GM12878 (cell line): ENCODE measurements around the gene DTNBP1. TPM values are rescaled to one million over a fixed set of nuclear protein-coding genes. Genes with fewer than 3 reads are reported as not detected.

Experiments used
- ATAC-seq: fragments of 200-7000 bp; cut with Tn5 transposase; 3 replicates; pipeline ENCODE4 v1.9.1; 2020; ENCODE audit warnings: mild to moderate bottlenecking, moderate library complexity
- BruUV-seq: library from RNA; stranded (reverse); fragments of 400-500 nt; replicated peaks from 2 replicates; lab custom pipeline; 2021; lab: Mats Ljungman, UMichigan
- CTCF ChIA-PET: fragments of 300-600 bp; sonication (Branson Sonifier 250); formaldehyde crosslinking; extraction: SDS; loops from one replicate; lab custom pipeline; 2021; ENCODE audit warnings: inconsistent platforms; lab: Yijun Ruan, JAX
- POLR2A ChIA-PET: fragments of 350-600 bp; formaldehyde crosslinking; extraction: SDS; loops from one replicate; lab custom pipeline; 2021; ENCODE audit warnings: inconsistent platforms; lab: Charles Lee
- RAD21 ChIA-PET: fragments of 300-600 bp; sonication (Branson Sonifier 250); formaldehyde crosslinking; loops from one replicate; lab custom pipeline; 2023; ENCODE audit warnings: antibody characterized with exemption; ENCODE audit not compliant: unreplicated experiment; lab: Charles Lee
- SMC1A ChIA-PET: fragments of 300-600 bp; sonication (Branson Sonifier 250); formaldehyde crosslinking; loops from one replicate; lab custom pipeline; 2023; ENCODE audit not compliant: unreplicated experiment, uncharacterized antibody; lab: Charles Lee
- DNase-seq: peaks from one replicate; pipeline ENCODE4 v3.0.0-alpha.2; 2011; ENCODE audit warnings: low read depth, low spot score
- FAIRE-seq: peaks from 3 replicates; lab custom pipeline; 2011; peaks lifted over from hg19 to GRCh38; lab: Jason Lieb, UNC
- H2AFZ ChIP-seq: 2 replicates; pipeline ENCODE4 v1.6.0; 2011; ENCODE audit warnings: low read depth, low read length, control low read depth; ENCODE audit not compliant: control insufficient read depth
- H3K27ac ChIP-seq: 2 replicates; pipeline ENCODE4 v1.5.1; 2011; ENCODE audit warnings: control low read depth; ENCODE audit not compliant: control insufficient read depth, insufficient read depth
- H3K27me3 ChIP-seq, 2 experiments: replicated peaks in 1 of 2; 2 replicates each; pipeline versions ENCODE4 v1.6.0 to v1.6.1; 2011; ENCODE audit warnings: low read length in 1 of 2; ENCODE audit not compliant: control insufficient read depth in 2 of 2, insufficient read depth in 2 of 2
- H3K36me3 ChIP-seq, 2 experiments: 2 replicates each; pipeline ENCODE4 v1.5.1; 2011; ENCODE audit warnings: low read length in 1 of 2; ENCODE audit not compliant: control insufficient read depth in 2 of 2, insufficient read depth in 2 of 2
- H3K4me1 ChIP-seq: 2 replicates; pipeline ENCODE4 v1.6.1; 2011; ENCODE audit warnings: mild to moderate bottlenecking, low read length, moderate library complexity, mixed read lengths; ENCODE audit not compliant: control insufficient read depth, insufficient read depth
- H3K4me2 ChIP-seq: 2 replicates; pipeline ENCODE4 v1.6.0; 2011; ENCODE audit warnings: control low read depth; ENCODE audit not compliant: control insufficient read depth, insufficient read depth
- H3K4me3 ChIP-seq: fragments of 200-600 bp; sonication (generic); 2 replicates; pipeline ENCODE4 v1.5.1; 2016
- H3K79me2 ChIP-seq: 2 replicates; pipeline ENCODE4 v1.6.0; 2011; ENCODE audit warnings: low read length; ENCODE audit not compliant: control insufficient read depth, insufficient read depth
- H3K9ac ChIP-seq: 2 replicates; pipeline ENCODE4 v1.8.0; 2011; ENCODE audit warnings: low read length, control low read depth, mixed read lengths; ENCODE audit not compliant: control insufficient read depth, insufficient read depth
- H3K9me3 ChIP-seq: replicated peaks from 3 replicates; pipeline ENCODE4 v1.5.1; 2011; ENCODE audit warnings: mild to moderate bottlenecking, low read length; ENCODE audit not compliant: control insufficient read depth, insufficient read depth
- H4K20me1 ChIP-seq: 2 replicates; pipeline ENCODE4 v1.6.0; 2011; ENCODE audit not compliant: control insufficient read depth, insufficient read depth
- BCL11A ChIP-seq: IDR thresholded peaks from 2 replicates; pipeline ENCODE4 v1.6.1; 2011; ENCODE audit warnings: low read depth, low read length
- HDGF ChIP-seq: fragments of 450-650 bp; IDR thresholded peaks from 2 replicates; pipeline ENCODE4 v1.6.1; 2016; ENCODE audit warnings: antibody characterized with exemption
- IKZF2 ChIP-seq, 2 experiments: fragments of 450-650 bp; IDR thresholded peaks; 2 replicates each; pipeline ENCODE4 v1.6.1; 2017; ENCODE audit warnings: mild to moderate bottlenecking in 2 of 2, moderate library complexity in 2 of 2
- IRF5 ChIP-seq: fragments of 450-650 bp; IDR thresholded peaks from 2 replicates; pipeline ENCODE4 v1.6.1; 2017; ENCODE audit warnings: borderline replicate concordance
- MAX ChIP-seq: IDR thresholded peaks from 2 replicates; pipeline ENCODE4 v1.6.1; 2012; ENCODE audit warnings: low read depth, low read length, improper control_type of control experiment
- MYC ChIP-seq: IDR thresholded peaks from 2 replicates; pipeline ENCODE4 v1.6.1; 2011; ENCODE audit warnings: mild to moderate bottlenecking, low read length, moderate library complexity, inconsistent platforms; ENCODE audit not compliant: insufficient read depth, insufficient replicate concordance, insufficient read length, severe bottlenecking
- NFYB ChIP-seq: IDR thresholded peaks from 2 replicates; pipeline ENCODE4 v1.6.1; 2011; ENCODE audit warnings: low read depth, mild to moderate bottlenecking, low read length, improper control_type of control experiment, moderate library complexity; ENCODE audit not compliant: insufficient read depth
- PKNOX1 ChIP-seq: fragments of 450-650 bp; IDR thresholded peaks from 2 replicates; pipeline ENCODE4 v1.6.1; 2016; ENCODE audit warnings: mild to moderate bottlenecking
- SREBF2 ChIP-seq: IDR thresholded peaks from 2 replicates; pipeline ENCODE4 v1.6.1; 2012; ENCODE audit warnings: mild to moderate bottlenecking, low read length
- WGBS: methylation state at CpG from one replicate; pipeline ENCODE4 v1.1.6; 2016; ENCODE audit warnings: low lambda C conversion rate; ENCODE audit not compliant: insufficient replicate concordance, insufficient coverage; ENCODE audit errors: missing lambda C conversion rate; 5-methylcytosine and 5-hydroxymethylcytosine counted together
- in situ Hi-C: fragments of 300-500 bp; cut with MboI; formaldehyde crosslinking; loops from 9 replicates; pipeline ENCODE4 v1.14.3; 2018; ENCODE audit warnings: mixed read lengths
- intact Hi-C: fragments of 100-400 bp; cut with micrococcal nuclease; formaldehyde crosslinking; loops from one replicate; pipeline ENCODE4 v1.14.2; 2022; ENCODE audit not compliant: unreplicated experiment
- polyA plus RNA-seq, 11 experiments: library from polyadenylated mRNA; depleted of rRNA in 4 of 11; unstranded in 6 of 11; stranded (reverse) in 5 of 11; fragments of >200 nt; fragmentation: Nextera tagmentation in 4 of 11; fragmentation: Illumina TruSeq in 1 of 11; extraction: Ambion mirVana in 4 of 11; extraction: Trizol in 1 of 11; gene quantifications; 1 replicate in 1 of 11; 2 replicates in 10 of 11; pipeline versions ENCODE4 v1.2.1 to v1.2.3, GENCODE V29; 2011 to 2016; ENCODE audit warnings: inconsistent platforms in 2 of 11, missing spikeins in 2 of 11, low read depth in 1 of 11
- total RNA-seq, 4 experiments: library from RNA; depleted of rRNA in 3 of 4; stranded (reverse); fragments of >200 nt in 3 of 4; fragmentation: Illumina TruSeq in 1 of 4; extraction: Trizol in 1 of 4; gene quantifications; 2 replicates each; pipeline versions ENCODE4 v1.2.1 to v1.2.3, GENCODE V29; 2013 to 2021

DTNBP1 gene
- total and polyA plus RNA-seq, 10 of the 15 experiments (the other 5 are each of a cell fraction or from before 2014, with no cell fraction given), result 7.1 to 40.3 (median 20.1) TPM

- ChIA-PET SMC1A (interaction anchor here (1.7 kb wide), 1 partner anchor 10 kb away, joined by 4 read pairs; no protein-coding TSS in a partner anchor), CTCF (interaction anchor here (0.9 to 1.4 kb wide), 2 partner anchors 20 to 653 kb away, joined by 3 read pairs; no protein-coding TSS in a partner anchor), RAD21 (no interaction called here), POLR2A (no interaction called here)
- Histone ChIP-seq H3K9me3 (no peaks in the 10 kb centered on the region), H3K36me3 (peaks cover 0 to 5% of the 10 kb centered on the region in 2 experiments; a peak in 3 of 4 replicates), H4K20me1 (no peaks in the 10 kb centered on the region), H3K27me3 (no peaks in the 10 kb centered on the region), H3K4me3 (no peak overlapping the region), H3K79me2 (no peaks in the 10 kb centered on the region), H2AFZ (no peak overlapping the region), H3K27ac (no peak overlapping the region), H3K4me2 (no peak overlapping the region), H3K4me1 (no peaks in the 10 kb centered on the region), H3K9ac (no peak overlapping the region)
- WGBS, result 96% methylated on average over 10 of the region's 10 CpGs
- FAIRE-seq (no peak), DNase-seq (no peak), ATAC-seq (no peak)
- TF ChIP-seq HDGF, result no peak
- no peak for TF ChIP-seq IKZF2 (IDR thresholded peaks at IDR 0.05)
- no peak for TF ChIP-seq MAX
- no peak for TF ChIP-seq SREBF2
- TF ChIP-seq PKNOX1, result no peak
- TF ChIP-seq IRF5, result no peak
- TF ChIP-seq MYC, result no peak
- no peak for TF ChIP-seq BCL11A
- no peak for TF ChIP-seq NFYB
- BruUV-seq, result no TSS peak
- intact Hi-C loops, result no loop called here
- in situ Hi-C loops, result no loop called here
Observed at GRCh38 chr6:15530411-15530810, 132.4 kb downstream of the DTNBP1 start.
